GM18517 (cell line): ENCODE data around the gene CSPG4.
"Not testable (repeated sequence)": the region's sequence is repeated elsewhere in the genome, so short reads cannot be mapped to it uniquely, and the experiment has no call there.

Source experiments
- ATAC-seq: cut with Tn5 transposase; IDR thresholded peaks from one replicate; pipeline ENCODE4 v1.9.1; 2021; ENCODE audit warnings: mild to moderate bottlenecking, moderate library complexity; ENCODE audit not compliant: unreplicated experiment

CSPG4 gene

DNA sequence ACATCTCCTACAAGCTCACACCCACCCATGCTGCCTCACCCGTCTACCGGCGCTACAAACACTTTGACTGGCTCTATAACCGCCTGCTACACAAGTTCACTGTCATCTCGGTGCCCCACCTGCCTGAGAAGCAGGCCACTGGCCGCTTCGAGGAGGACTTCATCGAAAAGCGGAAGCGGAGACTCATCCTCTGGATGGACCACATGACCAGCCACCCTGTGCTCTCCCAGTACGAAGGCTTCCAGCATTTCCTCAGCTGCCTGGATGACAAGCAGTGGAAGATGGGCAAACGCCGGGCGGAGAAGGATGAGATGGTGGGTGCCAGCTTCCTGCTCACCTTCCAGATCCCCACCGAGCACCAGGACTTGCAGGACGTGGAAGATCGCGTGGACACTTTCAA is 62.8 kb downstream of the CSPG4 start:
- ATAC-seq, result no peak

DNA sequence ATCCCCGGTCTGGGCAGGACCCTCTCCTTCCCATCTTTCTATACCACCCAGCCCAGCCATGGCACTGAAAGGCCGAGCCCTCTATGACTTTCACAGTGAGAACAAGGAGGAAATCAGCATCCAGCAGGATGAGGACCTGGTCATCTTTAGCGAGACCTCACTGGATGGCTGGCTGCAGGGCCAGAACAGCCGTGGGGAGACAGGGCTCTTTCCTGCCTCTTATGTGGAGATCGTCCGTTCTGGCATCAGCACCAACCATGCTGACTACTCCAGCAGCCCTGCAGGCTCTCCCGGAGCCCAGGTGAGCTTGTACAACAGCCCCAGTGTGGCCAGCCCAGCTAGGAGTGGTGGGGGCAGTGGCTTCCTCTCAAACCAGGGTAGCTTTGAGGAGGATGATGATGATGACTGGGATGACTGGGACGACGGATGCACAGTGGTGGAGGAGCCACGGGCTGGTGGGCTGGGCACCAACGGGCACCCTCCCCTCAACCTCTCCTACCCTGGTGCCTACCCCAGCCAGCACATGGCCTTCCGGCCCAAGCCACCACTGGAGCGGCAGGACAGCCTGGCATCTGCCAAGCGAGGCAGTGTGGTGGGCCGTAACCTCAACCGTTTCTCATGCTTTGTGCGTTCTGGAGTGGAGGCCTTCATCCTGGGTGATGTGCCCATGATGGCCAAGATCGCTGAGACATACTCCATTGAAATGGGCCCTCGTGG is 63.4 kb downstream of the CSPG4 start:
- no peak for ATAC-seq

DNA sequence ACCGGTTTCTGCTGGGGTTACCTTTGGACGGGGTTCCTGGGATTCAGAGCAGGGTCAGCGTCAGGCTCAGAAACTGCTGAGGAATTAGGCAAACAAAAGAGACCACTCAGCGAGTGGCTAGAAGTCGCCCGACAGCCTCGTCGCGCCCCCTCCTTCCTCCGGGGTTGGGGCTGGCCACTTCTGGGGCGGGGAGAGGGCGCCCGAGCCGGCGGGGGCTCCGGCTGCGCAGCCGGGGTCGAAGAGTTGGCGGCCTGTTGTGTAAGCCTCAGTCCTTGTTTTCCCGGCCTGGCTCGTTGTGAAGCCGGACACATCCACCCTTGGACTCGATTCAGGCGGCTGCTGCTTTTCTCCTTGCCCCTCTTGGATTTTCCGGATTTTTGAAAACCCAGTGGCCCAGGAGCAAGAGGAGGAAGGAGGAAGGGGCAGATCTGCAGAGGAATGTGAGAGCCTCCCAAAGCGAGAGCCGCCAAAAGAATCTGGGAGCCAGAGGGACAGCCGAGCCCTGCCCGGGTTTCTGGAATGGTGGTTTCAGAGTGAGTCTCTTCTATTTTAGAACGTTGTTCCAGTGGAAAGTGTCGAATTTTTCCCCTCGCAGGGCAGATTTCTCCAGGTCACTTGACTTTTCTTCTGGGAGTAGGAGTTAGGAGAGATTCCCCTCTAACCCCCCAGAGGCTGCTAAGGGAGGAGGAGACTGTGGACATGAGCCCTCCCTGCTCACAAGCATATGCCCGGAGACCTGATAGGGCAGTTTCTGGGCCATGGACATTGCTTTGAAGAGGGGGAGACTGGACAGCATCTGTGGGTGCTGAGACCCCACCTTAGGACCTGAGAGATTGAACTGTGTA is 64.3 kb downstream of the CSPG4 start:
- ATAC-seq, result no peak

DNA sequence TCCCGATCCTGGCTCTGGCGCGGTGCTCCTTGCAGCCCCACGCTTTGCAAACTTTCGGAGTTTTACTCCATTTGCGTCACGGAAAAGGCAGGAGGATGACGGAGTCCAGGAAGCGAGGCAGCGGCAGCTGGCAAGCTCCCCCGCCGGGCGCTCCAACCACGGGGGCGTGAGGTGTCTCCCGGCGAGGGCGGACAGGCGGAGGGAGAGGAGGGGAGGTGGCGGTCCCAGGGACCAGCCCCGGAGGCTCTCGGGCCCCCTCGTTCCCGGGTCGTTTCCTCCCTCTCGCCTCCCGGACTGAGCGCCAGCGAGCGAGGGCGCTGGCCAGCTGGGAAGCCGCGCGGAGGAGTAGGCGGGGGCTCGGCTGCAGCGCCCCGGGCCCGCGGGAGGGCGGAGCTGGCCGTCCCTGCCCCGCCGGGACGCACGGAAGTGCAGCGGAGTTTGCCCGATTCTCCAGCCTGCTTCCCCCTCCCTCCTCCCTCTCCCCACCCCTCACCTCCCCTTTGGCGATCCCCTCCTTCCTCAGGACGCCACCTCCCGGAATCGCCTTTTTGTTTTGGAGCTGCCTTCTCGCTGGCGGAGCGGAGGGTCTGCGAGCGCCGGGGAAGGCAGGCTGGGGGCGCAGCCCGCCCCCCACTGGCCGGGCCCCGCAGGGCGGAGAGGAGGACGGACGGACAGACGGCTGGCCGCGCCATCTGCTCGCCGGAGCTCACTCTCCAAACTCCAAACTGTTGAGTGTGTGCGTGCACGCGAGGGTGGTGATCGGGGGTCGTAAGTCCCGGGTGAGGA is 65.1 kb downstream of the CSPG4 start, which contains the start of gene SNX33:
TSS of gene SNX33 (plus strand) at position 543 of the 786 bp plus-strand sequence. CDS start 1,191 bp downstream, outside the sequence.
- no peak for ATAC-seq

DNA sequence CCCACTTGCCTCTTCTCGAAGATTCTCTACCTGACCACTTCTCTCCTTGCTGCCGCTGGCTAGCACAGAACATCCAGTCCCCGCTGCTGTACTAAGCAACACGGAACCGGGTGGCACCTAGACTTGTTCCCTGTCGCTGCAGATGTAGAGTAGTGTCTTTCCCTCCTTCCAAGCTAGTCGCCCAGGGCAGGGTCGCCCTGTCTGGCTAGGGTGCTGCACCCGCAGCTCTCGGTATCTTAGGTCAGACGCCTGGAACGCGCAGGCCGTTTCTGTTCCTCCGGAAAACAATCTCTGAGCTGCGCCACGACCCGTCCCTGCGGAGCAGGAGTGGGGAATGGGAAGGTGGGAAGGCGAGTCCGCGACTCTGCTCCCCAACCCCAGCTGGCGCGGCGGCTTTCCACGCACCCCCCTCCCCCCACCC is 65.7 kb downstream of the CSPG4 start:
- no peak for ATAC-seq

DNA sequence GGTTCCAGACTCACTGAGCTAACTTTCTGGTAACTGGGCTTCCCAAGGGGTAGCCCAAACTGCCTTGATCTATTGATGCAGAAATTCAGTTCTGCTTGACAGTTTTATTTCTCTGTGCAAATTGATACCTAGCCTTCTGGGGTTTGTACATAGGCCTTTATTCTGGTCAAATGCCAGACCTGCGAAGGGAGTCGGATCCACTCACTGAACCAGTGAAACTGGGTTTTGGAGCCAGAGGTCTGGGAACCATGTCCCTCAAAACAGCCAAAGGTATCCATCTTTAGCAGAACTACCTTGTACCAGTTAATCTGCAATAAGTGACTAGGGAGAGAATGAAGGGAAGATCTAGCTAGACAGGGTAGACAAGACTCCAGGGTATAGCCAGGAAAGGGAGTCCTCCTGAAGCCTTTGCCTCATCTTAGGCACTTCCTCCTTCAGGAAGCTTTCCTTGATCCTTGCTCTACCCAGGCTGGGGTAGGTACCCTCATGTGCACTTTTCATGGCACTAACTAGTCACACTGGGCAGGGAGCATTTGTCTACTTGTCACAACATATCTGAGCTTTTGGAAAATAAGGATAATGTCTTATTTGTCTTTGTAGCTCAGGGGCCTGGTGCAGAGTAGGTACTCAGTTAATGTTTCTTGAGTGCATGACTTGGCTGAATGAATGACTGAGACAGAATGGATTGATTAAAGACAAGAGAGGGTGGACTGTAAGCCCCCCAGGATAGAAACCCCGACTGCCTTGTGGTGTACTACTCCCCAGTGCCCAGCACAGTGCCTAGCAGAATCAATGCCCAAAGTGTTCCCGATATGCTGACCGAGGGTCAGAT is 66.3 kb downstream of the CSPG4 start:
- ATAC-seq, result no peak

DNA sequence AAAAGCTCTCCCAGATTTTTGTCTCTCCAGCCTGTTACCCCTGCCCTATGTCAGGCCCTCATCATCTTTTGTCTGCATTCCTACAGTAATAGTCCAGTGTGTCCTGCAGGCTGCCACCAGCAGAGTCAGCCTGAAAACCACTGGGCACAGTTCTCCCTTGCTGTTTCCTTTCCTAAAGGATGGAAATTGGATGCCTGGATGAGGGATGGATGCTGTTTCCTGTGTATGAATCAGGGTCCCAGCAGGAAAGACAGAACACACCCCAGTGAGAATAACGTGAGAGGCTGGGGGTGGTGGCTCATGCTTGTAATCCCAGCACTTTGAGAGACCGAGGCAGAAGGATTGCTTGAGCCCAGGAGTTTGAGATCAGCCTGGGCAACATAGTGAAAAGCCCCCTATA is 68.3 kb downstream of the CSPG4 start:
- ATAC-seq, result no peak

DNA sequence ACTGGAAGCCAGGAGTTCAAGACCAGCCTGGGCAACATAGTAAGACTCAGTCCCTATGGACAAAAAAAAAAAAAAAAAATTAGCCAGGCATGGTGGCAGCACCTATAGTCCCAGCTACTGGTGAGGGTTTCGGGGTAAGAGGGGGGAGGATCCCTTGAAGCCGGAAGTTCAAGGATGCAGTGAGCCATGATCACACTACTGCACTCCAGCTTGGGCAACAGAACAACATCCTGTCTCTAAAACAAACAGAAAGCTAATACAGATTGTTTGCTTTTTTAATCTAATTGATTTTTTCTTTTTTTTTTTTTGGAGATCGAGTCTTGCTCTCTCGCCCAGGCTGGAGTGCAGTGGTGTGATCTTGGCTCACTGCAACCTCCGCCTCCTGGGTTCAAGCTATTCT is 71.0 kb downstream of the CSPG4 start:
- ATAC-seq, result no peak

DNA sequence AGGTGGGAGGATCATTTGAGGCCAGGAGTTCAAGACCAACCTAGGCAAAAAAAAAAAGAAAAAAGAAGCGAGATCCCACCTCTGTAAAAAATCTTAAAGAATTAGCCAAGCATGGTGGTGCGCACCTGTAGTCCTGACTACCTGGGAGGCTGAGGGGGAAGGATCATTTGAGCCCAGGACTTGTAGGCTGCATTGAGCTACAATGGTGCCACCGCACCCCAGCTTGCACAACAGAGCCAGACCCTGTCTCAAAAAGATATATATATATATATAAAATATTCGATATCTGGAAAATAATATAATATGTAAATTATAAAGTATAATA is 71.5 kb downstream of the CSPG4 start:
- ATAC-seq, result no peak

DNA sequence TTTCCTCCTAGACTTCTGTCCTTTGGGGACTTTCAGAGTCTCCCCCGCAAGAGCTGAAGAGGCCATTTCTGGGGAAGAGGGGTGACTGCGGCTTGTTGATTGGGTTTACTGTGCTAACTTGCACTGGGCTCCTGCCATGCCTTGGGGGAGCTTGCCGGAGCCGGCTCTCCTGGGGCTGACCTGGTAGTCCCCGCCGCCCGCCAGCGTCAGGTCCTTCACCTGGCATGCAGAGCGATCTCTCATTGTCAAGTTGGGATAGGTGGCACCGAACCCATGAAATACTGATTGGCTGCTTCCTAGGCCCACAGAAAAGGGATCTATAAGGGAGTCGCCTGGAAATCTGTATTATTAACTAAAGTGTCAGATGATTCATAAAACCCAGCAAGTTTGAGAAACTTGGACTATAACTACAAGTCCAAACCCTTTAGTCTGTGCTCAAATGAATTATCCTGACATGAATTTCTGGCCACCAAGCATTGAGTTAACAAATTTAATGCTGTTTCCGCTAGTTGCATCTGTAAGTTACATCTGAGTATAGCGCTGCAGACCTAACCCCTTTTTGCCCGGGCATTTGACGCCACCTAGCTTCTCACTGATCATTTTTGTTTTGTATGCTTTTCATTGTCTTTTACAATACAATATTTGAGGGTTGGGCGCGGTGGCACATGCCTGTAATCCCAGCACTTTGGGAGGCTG is 72.0 kb downstream of the CSPG4 start:
- ATAC-seq, result peak; percentile 23

DNA sequence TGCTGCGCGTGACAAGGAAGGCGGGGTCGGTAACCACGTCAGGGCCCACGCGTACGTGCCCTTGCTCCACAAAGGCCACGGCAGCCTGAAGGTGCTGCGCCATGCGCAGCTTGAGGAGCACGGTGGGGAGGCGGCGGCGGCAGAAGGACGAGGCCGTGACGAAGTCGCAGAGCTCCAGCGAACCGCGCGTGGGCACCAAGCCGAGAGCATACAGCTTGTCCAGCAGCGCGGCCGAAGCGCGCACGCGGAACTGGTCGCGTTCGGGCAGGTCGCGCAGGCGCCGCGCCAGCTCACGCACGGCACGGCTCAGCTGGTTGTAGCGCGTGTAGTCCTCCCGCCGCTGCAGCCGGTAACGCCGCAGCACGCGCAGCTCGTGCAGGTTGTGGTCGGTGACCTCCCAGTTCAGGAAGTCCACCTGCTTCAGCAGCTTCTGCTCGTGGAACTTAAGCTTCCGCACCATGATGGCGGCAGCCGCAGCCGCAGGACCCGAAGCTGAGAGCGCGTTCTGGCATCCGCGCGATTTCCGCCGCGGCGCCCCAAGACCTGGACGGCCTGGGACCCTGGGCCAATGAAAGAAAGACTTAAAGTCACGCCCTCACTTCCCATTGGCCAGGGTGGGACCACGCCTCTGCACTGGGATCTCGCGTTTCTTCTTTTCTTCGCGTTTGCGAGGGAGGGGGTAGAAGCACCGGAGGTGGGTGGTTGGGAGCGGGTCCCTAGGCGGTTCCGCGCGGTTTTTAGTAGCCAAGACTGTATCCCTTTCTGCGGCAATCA is 72.8 kb downstream of the CSPG4 start, which contains the start of gene IMP3:
TSS of gene IMP3 (minus strand) at position 516 of the 774 bp plus-strand sequence. CDS start at position 460, 56 bp downstream.
- ATAC-seq, result peak; percentile 78

DNA sequence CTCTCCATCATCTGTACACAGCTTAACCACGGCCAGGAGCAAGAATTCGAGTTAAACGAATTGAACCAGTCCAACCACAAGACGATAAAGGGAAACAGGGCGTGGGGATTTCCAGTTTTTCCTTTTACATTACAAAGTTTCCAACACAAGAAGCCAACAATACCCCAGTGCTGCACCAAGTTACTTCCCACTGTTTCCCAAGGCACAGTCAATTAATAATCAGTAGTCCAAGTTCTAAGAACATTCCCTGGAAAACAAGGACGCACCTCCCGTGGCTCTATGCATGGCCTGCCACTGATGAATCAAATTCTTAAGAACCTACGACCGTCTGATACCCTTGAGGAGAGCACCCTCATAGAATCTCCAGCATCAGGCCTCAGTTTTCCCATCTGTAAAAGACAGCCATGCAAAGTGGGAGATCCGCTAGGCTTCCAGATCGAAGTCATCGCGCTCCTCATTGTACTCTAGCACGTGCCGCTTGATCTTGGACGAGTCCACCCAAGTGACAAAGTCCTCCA is 73.4 kb downstream of the CSPG4 start:
- no peak for ATAC-seq

DNA sequence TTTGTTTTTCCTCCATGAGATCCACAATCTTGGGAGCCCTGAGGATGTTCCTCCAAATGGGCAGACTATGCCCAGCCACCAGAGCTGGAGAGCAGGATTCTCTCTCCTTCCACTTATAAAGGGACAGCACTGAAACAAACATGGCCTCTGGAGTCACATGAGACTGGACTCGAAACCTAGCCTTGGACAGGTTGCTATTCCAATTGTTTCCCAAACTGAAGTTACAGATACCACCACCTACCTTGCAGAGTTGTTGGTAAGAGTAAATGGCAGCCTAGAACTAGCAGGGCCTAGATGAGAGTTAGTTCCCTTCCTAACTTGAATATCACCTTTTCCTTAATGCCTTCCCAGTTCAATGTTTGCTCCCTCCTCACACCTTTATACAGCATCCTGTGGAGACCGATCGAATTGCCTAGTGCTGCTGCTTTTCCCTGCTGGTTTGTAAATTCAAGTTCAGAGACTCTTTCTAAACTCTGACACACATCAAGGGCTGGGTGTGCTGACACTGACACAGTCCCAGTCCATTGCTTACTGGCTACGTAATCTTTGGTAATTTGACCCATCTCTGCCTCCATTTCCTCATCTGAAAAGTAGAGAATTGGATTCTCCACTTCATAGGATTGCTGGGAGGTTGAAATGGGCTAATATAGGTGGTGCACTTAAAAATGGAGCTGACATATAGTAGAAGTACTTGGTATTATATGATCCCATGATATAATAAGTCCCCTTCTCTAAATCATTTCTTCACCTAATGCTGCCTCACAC is 75.2 kb downstream of the CSPG4 start:
- ATAC-seq, result no peak

DNA sequence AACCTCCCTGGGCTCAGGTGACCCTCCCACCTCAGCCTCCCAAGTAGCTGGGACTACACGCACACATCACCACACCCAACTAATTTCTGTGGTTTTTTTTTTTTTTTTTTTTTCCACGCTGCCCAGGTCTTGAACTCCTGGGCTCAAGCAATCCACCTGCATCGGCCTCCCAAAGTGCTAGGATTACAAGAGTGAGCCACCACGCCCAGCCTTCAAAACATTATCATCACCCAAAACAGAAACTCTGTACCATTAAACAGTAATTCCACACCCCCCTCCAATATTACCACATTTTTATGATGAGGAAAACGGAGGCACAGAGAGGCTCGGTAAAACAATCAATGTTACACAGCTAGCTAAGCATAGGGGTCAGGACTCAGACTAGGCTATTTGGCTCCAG is 76.6 kb downstream of the CSPG4 start:
- no peak for ATAC-seq

DNA sequence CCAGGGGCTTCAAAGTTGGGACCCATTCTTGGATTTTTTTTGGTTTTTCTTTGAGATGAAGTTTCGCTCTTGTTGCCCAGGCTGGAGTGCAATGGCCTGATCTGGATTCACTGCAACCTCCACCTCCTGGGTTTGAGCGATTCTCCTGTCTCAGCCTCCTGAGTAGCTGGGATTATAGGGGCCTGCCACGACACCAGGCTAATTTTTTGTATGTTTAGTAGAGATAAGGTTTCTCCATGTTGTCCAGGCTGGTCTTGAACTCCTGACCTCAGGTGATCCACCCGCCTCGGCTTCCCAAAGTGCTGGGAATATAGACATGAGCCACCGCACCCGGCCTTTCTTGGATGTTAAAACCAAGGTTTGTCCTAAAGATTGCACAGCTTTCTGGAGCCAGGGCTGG is 78.7 kb downstream of the CSPG4 start:
- ATAC-seq, result not testable (repeated sequence)

DNA sequence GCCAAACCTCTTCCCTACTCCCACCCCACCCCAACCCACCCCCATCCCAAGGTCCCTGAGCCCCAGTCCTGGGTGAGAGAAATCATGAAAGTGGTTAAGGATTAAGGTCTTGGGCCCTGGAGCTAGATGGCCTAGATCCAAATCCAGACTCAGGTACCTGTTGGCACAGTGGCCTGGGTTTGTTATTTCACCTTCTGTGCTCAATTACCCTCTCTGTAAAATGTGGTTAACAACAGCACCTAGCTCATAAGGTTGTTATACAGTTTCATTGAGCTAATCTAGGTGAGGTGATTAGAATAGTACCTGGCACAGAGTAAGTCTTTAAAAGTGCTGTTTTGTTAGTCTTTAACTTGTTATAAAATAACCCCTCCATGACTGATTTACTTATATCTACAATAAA is 80.7 kb downstream of the CSPG4 start:
- no peak for ATAC-seq

DNA sequence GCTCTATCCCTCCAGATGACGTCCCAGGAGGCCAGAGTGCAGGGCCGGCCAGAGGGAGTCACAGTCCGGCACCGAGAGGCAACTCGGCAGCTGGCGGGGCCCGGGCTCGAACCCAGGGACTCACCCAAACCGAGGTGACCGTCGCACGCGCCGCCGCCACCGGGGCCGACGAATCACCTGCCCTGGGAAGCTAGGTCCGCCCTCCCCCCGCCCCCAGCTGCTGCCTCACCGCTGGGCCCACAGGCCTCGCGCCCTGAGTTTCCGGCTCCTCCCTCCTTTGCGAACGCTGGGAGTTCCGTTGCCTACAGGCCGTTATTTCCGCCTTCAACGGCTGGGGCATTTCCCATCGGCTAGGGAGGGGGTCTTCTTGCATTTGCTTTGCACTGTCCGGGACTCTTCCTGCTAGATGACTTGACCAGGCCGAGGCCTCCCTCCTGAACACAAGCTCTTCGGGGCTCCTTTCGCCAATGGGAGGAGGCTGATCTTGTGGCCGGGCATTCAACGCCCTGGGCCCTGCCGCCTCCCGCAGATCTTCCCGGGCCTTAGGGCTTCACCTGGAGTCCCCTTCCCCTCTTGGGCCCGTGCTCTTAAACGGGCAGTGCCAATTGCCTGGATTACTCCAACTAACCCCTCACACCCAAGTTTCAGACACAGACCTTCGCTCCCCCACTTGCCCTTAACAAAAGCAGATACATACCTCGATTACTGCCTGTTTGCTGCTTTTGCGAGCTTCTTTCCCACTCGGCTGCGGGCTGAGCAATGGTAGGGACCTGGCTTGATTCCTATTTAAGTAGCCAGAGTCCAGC is 86.9 kb downstream of the CSPG4 start, which contains the start of gene SNUPN:
TSS of gene SNUPN (minus strand) at position 184 of the 806 bp plus-strand sequence. CDS start 4,674 bp downstream, outside the sequence.
- peak; percentile 73 for ATAC-seq
